HG03045 (cell line): Measurements from ENCODE around the gene AKAP7.
"Not testable (repeated sequence)": the region's sequence is repeated elsewhere in the genome, so short reads cannot be mapped to it uniquely, and the experiment has no call there.

Experiments
- ATAC-seq: cut with Tn5 transposase; IDR thresholded peaks from one replicate; pipeline ENCODE4 v1.9.1; 2021; ENCODE audit warnings: mild to moderate bottlenecking, moderate library complexity; ENCODE audit not compliant: unreplicated experiment

AKAP7 gene

DNA sequence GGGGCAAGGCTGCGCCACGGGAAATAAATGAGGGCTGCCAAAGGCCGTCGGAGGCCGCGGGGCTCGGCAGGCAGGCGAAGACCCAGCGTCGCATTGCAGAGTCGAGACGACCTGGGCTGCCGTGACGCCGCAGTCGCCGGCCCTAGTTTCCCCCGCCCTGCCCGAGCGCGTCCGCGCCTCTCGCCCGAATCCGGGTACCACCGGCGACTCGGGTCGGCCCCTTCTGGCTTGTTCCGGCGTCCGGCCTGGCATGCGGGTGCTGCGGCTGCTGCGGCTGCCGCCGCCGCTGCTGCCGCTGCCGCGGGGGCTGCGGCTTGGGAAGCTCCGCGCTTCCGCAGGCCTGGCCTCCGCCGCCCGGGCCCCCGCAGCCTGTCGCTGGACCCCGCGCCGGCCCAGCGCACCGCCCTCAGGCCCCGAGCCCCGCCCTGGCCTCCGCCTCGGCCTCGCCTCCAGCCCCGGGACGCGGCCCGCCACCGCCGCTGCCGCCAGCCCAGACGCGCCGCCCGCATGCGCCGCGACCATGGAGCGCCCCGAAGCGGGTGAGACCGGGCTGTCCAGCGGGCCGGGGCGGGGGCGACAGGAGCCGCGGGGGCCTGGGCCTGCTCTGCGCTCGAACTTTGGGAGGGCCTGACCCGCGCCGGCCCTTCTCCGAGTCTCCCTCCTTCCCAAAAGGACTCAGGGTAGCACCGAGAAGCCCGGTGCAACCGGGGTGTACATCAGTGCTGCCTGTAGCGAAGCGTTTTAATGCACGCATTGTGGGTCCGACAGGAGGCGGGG lies at the start of gene AKAP7:
TSS of gene AKAP7 (plus strand) at position 224 of the 777 bp plus-strand sequence. CDS start at position 521, 297 bp downstream.
- ATAC-seq: peak; percentile 84

DNA sequence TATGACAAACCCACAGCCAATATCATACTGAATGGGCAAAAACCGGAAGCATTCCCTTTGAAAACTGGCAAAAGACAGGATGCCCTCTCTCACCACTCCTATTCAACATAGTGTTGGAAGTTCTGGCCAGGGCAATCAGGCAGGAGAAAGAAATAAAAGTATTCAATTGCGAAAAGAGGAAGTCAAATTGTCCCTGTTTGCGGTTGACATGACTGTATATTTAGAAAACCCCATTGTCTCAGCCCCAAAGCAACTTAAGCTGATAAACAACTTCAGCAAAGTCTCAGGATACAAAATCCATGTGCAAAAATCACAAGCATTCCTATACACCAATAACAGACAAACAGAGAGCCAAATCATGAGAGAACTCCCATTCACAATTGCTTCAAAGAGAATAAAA lies 44.9 kb upstream of the AKAP7 start:
- ATAC-seq: not testable (repeated sequence)

DNA sequence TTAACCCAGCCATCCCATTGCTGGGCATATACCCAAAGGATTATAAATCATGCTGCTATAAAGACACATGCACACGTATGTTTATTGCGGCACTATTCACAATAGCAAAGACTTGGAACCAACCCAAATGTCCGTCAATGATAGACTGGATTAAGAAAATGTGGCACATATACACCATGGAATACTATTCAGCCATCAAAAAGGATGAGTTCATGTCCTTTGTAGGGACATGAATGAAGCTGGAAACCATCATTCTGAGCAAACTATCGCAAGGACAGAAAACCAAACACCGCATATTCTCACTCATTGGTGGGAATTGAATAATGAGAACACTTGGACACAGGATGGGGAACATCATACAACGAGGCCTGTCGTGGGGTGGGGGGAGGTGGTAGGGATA lies 43.3 kb upstream of the AKAP7 start:
- not testable (repeated sequence) for ATAC-seq

- ATAC-seq: no peak
These were observed 41.9 kb upstream of the AKAP7 start for GRCh38 chr6:131093334-131093733.

DNA sequence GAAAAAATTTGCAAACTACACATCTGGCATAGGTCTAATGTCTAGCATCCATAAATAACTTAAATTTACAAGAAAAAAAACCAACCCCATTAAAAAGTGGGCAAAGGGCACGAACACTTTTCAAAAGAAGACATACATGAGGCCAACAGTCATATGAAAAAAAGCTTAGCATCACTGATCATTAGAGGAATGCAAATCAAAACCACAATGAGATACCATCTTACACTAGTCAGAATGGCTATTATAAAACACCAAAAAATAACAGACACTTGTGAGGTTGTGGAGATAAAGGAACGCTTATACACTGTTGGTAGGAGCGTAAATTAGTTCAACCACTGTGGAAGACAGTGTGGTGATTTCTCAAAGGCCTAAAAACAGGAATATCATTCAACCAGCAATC lies 38.5 kb upstream of the AKAP7 start:
- no peak for ATAC-seq

GRCh38 chr6:131101911-131102680 lies 33.2 kb upstream of the AKAP7 start:
- ATAC-seq: no peak

DNA sequence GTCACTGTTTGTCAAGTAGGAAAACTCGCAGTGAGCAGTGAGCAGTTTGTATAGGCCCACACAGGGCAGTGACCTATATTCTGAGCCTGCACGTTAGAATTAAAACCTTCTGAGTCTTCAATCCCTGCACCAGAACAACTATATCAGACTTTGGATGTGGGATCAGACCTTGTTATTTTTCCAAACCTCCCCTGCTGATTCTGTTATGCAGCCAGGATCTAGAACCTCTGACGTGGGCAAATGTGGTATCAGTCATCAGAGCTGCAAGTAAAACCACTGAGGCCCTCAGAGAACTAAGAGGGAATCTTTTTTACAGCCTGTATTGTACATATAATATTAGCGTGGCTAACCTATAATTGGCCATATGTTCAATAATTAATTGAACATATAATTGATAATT lies 32.0 kb upstream of the AKAP7 start:
- ATAC-seq: no peak

DNA sequence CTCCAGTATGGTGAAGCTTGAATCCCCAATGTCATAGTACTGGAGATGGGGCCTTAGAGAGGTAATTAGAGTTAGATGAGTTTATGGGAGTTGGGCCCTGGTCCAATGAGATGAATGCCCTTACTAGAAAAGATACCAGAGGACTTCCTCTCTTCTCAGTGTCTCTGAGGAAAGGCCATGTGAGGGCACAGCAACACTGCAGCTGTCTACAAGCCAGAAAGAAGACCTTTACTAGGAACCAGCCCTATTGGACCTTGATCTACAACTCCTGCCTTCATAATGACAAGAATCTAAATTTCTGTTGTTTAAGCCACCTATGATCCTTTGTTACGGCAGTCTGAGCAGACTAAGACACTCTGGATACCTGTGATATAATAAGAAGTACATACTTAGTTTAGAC lies 31.4 kb upstream of the AKAP7 start:
- no peak for ATAC-seq

DNA sequence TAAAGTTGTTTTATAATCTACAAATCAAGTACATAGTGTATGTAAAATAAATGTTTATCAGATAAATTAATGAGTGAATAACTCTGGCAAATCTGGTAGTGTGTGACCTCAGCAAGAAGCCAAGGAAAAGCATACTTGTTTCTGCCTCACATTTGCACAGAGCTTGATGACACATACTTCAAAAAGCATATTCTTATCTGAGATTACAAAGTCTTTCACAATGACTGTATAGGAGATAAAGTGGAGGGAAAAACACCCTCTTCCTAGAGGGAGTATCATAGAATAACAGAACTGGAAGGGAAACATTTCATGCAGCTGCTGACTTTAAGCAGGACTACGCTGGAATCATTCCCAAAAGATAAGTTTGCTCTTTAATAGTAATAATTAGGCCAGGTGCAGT lies 28.1 kb upstream of the AKAP7 start:
- ATAC-seq: no peak

GRCh38 chr6:131112249-131112648 lies 23.0 kb upstream of the AKAP7 start:
- ATAC-seq: no peak

GRCh38 chr6:131115651-131116050 lies 19.6 kb upstream of the AKAP7 start:
- ATAC-seq: no peak

DNA sequence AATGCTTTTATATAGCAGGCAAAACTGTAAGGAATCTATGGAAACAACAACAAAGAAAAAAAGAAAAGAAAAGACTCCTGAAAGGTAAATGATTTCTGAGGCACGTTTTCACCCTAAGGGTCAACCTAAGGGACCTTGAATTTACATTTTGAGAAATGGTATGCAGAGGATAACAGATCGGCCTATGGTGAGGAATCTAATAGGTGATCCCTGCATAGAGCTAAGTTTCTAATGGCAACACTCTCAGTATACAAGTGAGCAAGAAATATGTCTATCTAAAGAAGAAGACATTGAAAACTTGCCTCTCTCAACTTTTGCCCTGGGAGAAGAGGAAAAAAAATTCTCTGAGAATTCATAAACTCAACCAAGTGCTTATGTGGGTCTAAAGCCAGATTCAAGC lies 18.9 kb upstream of the AKAP7 start:
- no peak for ATAC-seq

DNA sequence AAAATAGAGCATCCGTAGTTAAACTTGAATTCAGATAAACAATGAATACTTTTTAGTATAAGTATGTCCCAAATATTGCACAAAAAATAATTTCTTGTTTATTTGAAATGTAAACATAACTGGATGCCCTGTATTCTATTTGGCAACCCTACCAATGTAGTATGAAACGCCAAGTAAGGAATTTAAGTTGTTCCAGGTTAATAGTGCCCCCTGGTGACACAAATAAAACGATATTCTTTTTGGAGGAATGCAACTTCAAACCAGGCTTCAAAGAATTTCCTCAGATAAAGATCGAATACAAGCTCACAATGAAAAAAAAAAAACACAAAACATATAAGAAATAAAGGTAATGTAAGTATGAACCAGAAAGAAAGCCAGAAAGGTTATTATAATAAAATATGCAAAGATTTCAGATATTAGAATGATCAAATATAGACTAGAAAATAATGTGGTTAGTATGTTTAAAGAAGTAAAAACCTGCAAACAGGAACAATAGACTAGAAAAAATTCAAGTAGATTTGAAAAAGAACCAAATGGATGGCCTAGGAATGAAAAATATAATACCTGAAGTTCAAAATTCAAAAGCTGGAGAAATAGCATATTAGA lies 18.4 kb upstream of the AKAP7 start:
- ATAC-seq: no peak

DNA sequence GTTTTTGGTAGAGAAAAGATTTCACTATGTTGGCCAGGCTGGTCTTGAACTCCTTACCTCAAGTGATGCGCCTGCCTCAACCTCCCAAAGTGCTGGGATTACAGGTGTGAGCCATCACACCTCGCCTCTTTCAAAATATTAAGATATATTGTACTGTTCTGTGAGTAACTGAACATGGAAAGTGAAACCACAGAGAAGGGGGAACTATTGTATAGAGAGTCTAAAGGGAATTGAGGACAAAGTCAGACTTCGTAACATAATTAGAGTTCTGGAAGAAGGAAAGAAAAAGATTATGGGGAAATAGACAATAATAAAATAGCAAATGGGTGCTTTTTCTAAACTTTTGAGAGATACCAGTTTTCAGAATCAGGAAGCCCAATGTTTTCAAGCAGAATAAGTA lies 17.4 kb upstream of the AKAP7 start:
- ATAC-seq: no peak

- no peak for ATAC-seq
These were observed 13.3 kb upstream of the AKAP7 start for GRCh38 chr6:131122007-131122406.

GRCh38 chr6:131122516-131122915 lies 12.8 kb upstream of the AKAP7 start:
- no peak for ATAC-seq

- no peak for ATAC-seq
These were observed 10.8 kb upstream of the AKAP7 start for GRCh38 chr6:131124336-131125071.

DNA sequence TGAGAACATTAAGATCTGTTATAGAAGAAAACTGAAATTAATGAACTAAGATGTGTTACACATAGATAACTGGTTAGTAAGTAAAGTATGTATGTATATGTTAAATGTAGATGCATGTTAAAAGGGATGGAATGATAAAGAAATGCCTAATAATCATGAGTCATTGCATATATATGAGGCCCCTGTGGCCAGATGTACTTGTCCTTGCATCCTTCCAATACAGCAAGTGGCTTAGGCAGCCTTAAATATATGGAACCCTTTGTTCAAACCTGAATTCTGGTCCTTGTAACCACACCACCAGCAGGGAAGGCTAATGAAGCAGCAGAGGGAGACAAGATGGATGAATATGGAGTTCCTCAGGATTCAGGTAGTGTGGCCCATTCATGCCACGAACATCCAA lies 9.8 kb upstream of the AKAP7 start:
- ATAC-seq: no peak

- no peak for ATAC-seq
These were observed 5.3 kb upstream of the AKAP7 start for GRCh38 chr6:131129689-131130553.

DNA sequence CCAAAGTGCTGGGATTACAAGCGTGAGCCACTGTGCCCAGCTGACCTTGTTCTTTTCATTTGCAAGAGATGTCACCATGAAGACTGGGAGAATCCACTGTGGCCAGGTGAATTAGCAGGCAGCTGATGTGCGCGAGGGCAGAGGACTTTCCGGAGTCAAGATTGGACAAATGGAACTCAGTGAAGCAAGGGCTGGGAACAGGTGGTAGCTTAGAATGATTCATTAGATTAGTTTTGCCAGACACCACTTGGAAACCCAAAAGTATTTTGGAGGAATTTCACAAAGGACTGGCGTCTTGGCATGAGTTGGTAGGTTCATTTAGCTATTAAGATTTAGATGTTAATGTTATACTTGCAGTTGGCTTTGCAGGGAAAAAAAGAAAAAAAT lies 4.7 kb upstream of the AKAP7 start:
- no peak for ATAC-seq
